ENCODE results near the gene MAP3K6. TPM values are rescaled to one million over a fixed set of nuclear protein-coding genes. Genes with fewer than 3 reads are reported as not detected.
A peak's percentile ranks its signal among the peaks of the same experiment; 100 is the strongest.

MAP3K6 gene
- total and polyA plus RNA-seq, 2 of the 4 experiments (the other 2 are of a cell fraction) = 4.8 to 15.9 TPM

DNA sequence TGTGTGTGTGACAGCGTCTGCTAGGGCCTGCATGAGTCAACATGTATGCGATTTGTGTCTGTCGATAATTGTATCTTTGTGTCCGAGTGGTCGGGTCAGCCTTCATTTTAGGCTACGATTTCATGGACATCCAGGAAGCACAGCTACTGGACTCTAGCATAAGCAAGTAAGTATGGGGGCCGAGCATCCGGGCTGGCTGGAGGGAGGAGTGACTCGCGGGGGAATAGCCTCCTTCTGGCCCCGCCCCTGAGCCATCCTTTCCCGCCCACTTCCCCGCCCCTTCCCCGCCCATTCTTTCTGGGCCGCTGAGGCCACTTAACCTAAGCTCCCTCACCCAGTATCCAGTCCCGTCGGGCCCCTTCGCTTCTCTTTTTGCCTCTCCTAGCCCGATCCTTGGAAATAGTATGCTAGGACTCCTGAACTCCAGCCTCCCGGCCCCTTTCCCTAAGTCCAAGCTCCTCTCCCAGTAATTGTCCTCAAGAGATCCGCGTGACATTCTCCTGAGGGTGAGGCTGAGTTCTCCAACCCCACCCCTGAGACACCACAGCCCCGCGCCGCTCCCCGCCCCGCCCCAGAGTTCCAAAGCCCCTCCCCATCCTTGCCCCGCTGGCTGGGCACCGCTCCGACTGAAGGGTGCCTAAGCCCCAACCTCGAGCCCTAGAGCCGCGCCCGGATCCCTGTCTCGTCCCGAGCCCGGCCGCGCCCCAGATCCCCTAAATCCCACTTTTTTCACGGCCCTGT lies 1.2 kb downstream of the MAP3K6 start:
- Histone ChIP-seq H2AK9ac (replicated peaks; ENCODE audit: low read depth, low read length, poor library complexity) (peak overlapping the region; percentile 93), H3K4me1 (ENCODE audit: control insufficient read depth, insufficient read depth, low read length) (peaks cover 11% of the 10 kb centered on the region), H2AFZ (replicated peaks; ENCODE audit: low read length, poor library complexity) (peak overlapping the region; percentile 99), H3K9me1 (ENCODE audit: insufficient read depth, low read length) (peaks cover 18% of the 10 kb centered on the region), H3K27ac (ENCODE audit: insufficient read depth, low read length) (peak overlapping the region; percentile 90), H2BK20ac (ENCODE audit: low read depth, low read length) (peak overlapping the region; percentile 17; the same call in 1 of the 2 replicates), H4K8ac (ENCODE audit: low read depth in 2 of 2, low read length in 2 of 2) (peak overlapping the region; percentile 24 to 99; a peak in 3 of 4 replicates), H3K14ac (replicated peaks; ENCODE audit: low read depth, low read length) (peak overlapping the region; percentile 99), H3K18ac (ENCODE audit: low read depth, low read length) (peak overlapping the region; percentile 47), H3K27me3 (ENCODE audit: control insufficient read depth, insufficient read depth, low read length) (no peaks in the 10 kb centered on the region), H2AK5ac (ENCODE audit: low read depth, low read length) (peak overlapping the region; percentile 91), H3K4me3 (ENCODE audit: insufficient read depth, low read depth, low read length) (peak overlapping the region; percentile 77), H3K4ac (ENCODE audit: low read depth, low read length) (peak overlapping the region; percentile 96), H4K91ac (ENCODE audit: insufficient read depth, low read depth, low read length) (peak overlapping the region; percentile 58), H3K23ac (ENCODE audit: low read depth, low read length) (peak overlapping the region; percentile 99), H3K9ac (ENCODE audit: low read depth, low read length) (peak overlapping the region; percentile 90), H3K56ac (ENCODE audit: extremely low read depth, insufficient read depth, low read length) (peak overlapping the region; percentile 79), H4K5ac (ENCODE audit: low read depth, low read length) (peak overlapping the region; percentile 85), H3K79me1 (ENCODE audit: low read depth in 1 of 2, low read length in 2 of 2) (peaks cover 6 to 24% of the 10 kb centered on the region in 2 experiments; a peak in 3 of 4 replicates), H3K36me3 (ENCODE audit: control insufficient read depth, insufficient read depth, low read length) (peaks cover 24% of the 10 kb centered on the region), H3K4me2 (ENCODE audit: low read depth, low read length) (peak overlapping the region; percentile 89), H2BK120ac (ENCODE audit: low read depth, low read length) (peak overlapping the region; percentile 73; the same call in 1 of the 2 replicates), H2BK15ac (ENCODE audit: low read depth, low read length) (peak overlapping the region; percentile 9; the same call in 1 of the 3 replicates), H4K20me1 (ENCODE audit: insufficient read depth, low read length) (peaks cover 2% of the 10 kb centered on the region; the same call in 1 of the 2 replicates), H2BK5ac (ENCODE audit: low read depth, low read length, poor library complexity, severe bottlenecking) (peak overlapping the region; percentile 84), H3K9me3 (ENCODE audit: control insufficient read depth, insufficient read depth, low read length) (no peaks in the 10 kb centered on the region)
- no TSS peak for BruUV-seq (replicated peaks)
- intact Hi-C loops (cut with micrococcal nuclease) = loop anchor here (2.0 kb wide), 1 partner anchor 65 kb away; no protein-coding TSS in a partner anchor
- TF ChIP-seq MAZ (IDR thresholded peaks at IDR 0.05; ENCODE audit: borderline replicate concordance, low read depth, low read length) = peak; percentile 53; the same call in 1 of the 2 replicates
- no peak for TF ChIP-seq SMC3 (IDR thresholded peaks at IDR 0.05; ENCODE audit: low read depth, low read length)
- no peak for TF ChIP-seq BHLHE40 (IDR thresholded peaks at IDR 0.05; ENCODE audit: low read depth, low read length)
- ChIA-PET CTCF (interaction anchor here (0.6 to 2.3 kb wide), 10 partner anchors 12 to 306 kb away, joined by 3 to 9 read pairs (median 5); no protein-coding TSS in a partner anchor), POLR2A (ENCODE audit: unreplicated experiment) (interaction anchor here (0.6 to 1.0 kb wide), 2 partner anchors 26 to 31 kb away, joined by 3 to 4 read pairs; no protein-coding TSS in a partner anchor)
- 2% methylated on average over 21 of the region's 40 CpGs; no CpG with 5 or more reads in 1 of the 2 experiments for WGBS, 2 experiments (ENCODE audit: extremely low coverage in 2 of 2, insufficient read length in 1 of 2)
- in situ Hi-C loops (cut with MboI; ENCODE audit: low sequenced_read_pairs) = no loop called here
- ATAC-seq (ENCODE audit: low read depth) (peak; percentile 79), DNase-seq (peak; percentile 85)
- dilution Hi-C loops (cut with HindIII; ENCODE audit: low sequenced_read_pairs, unreplicated experiment) = no loop called here
